Tibial nerve (tissue), 4 donors: Measurements from ENCODE around the gene NOC2L. TPM values are rescaled to one million over a fixed set of nuclear protein-coding genes. Genes with fewer than 3 reads are reported as not detected.

ENCODE experiments used
- DNase-seq, 2 donors: peaks; one replicate each; pipeline ENCODE4 v3.0.0-alpha.2; 2019; ENCODE audit warnings: low spot score in 2 of 2
- H3K27ac ChIP-seq, 4 donors: fragments of 200-600 bp; sonication (generic) in 3 of 4; one replicate each; pipeline ENCODE4 v1.5.1; 2017 to 2019; ENCODE audit warnings: mild to moderate bottlenecking in 1 of 4
- H3K27me3 ChIP-seq, 2 donors: fragments of 200-600 bp; sonication (generic) in 1 of 2; one replicate each; pipeline versions ENCODE4 v1.5.1 to v1.6.0; 2017 to 2019
- H3K36me3 ChIP-seq, 3 donors: fragments of 200-600 bp; sonication (generic); one replicate each; pipeline ENCODE4 v1.5.1; 2018 to 2019
- H3K4me1 ChIP-seq, 4 donors: fragments of 200-600 bp; sonication (generic) in 3 of 4; one replicate each; pipeline ENCODE4 v1.5.1; 2017 to 2019
- H3K4me3 ChIP-seq, 4 donors: fragments of 200-600 bp; sonication (generic) in 3 of 4; one replicate each; pipeline ENCODE4 v1.5.1; 2017 to 2019; ENCODE audit warnings: mild to moderate bottlenecking in 1 of 4, moderate library complexity in 1 of 4
- H3K9me3 ChIP-seq, 4 donors: fragments of 200-600 bp; sonication (generic) in 3 of 4; one replicate each; pipeline ENCODE4 v1.5.1; 2017 to 2019
- EP300 ChIP-seq, 2 donors: sonication (generic); formaldehyde crosslinking; IDR thresholded peaks; one replicate each; pipeline ENCODE4 v1.6.1; 2017; ENCODE audit warnings: antibody characterized with exemption in 2 of 2, mild to moderate bottlenecking in 1 of 2
- POLR2A ChIP-seq, 2 donors: fragments of 450-650 bp; IDR thresholded peaks; one replicate each; pipeline ENCODE4 v1.6.1; 2017; ENCODE audit warnings: antibody characterized with exemption in 2 of 2, mild to moderate bottlenecking in 2 of 2, moderate library complexity in 2 of 2
- WGBS, 2 donors: methylation state at CpG; one replicate each; pipeline ENCODE4 v1.1.5; 2018; 5-methylcytosine and 5-hydroxymethylcytosine counted together
- total RNA-seq, 4 donors: library from RNA; depleted of rRNA; stranded (reverse); fragments of >200 nt; gene quantifications; one replicate each; pipeline ENCODE4 v1.1.0, GENCODE V29; 2016
- TF ChIP-seq, protein P1 (sequence below), 5 experiments: fragments of 200-600 bp in 3 of 5; fragments of 450-650 bp in 2 of 5; sonication (generic) in 3 of 5; IDR thresholded peaks; one replicate each; pipeline ENCODE4 v1.5.1; 2016 to 2019; ENCODE audit warnings: antibody characterized with exemption in 5 of 5, mild to moderate bottlenecking in 3 of 5, moderate library complexity in 2 of 5

NOC2L gene
- total RNA-seq, 4 donors from 2014 or later, result 28.2 to 54.0 (median 46.4) TPM

DNA sequence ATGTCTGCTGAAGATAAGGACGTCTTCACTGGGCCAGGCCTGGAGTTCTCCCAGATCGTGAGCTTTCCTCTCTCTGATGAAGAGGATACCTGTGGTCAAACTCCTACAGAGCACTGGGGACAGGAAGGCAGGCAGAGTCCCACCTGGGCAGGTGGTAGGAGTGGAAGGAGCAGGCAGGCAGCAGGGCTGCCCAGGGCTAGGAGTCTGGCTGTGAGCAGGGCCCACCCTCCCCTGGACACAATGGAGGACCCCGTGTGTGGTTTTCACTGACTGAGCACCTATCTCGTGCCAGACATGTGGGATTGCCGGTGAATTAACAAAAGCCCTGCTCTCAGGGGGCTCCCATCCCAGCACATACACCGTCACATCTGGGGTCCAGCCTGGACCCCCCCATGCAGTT lies 40.2 kb downstream of the NOC2L start:
- WGBS, 2 donors, result 59 to 87% methylated on average over 3 to 6 of the region's 6 CpGs
- peaks cover 0 to 49% (median 22%) of the 10 kb centered on the region in 4 donors for H3K4me1 ChIP-seq
- no peak for TF ChIP-seq EP300 (IDR thresholded peaks at IDR 0.05)
- TF ChIP-seq, protein P1, sequence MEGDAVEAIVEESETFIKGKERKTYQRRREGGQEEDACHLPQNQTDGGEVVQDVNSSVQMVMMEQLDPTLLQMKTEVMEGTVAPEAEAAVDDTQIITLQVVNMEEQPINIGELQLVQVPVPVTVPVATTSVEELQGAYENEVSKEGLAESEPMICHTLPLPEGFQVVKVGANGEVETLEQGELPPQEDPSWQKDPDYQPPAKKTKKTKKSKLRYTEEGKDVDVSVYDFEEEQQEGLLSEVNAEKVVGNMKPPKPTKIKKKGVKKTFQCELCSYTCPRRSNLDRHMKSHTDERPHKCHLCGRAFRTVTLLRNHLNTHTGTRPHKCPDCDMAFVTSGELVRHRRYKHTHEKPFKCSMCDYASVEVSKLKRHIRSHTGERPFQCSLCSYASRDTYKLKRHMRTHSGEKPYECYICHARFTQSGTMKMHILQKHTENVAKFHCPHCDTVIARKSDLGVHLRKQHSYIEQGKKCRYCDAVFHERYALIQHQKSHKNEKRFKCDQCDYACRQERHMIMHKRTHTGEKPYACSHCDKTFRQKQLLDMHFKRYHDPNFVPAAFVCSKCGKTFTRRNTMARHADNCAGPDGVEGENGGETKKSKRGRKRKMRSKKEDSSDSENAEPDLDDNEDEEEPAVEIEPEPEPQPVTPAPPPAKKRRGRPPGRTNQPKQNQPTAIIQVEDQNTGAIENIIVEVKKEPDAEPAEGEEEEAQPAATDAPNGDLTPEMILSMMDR (IDR thresholded peaks at IDR 0.05), result no peak
- no peak overlapping the region for H3K4me3 ChIP-seq
- H3K27ac ChIP-seq, result no peak overlapping the region
- no peaks in the 10 kb centered on the region for H3K36me3 ChIP-seq
- no peak for DNase-seq
- H3K9me3 ChIP-seq, result no peaks in the 10 kb centered on the region
- peaks cover 0 to 86% of the 10 kb centered on the region in 2 donors for H3K27me3 ChIP-seq

DNA sequence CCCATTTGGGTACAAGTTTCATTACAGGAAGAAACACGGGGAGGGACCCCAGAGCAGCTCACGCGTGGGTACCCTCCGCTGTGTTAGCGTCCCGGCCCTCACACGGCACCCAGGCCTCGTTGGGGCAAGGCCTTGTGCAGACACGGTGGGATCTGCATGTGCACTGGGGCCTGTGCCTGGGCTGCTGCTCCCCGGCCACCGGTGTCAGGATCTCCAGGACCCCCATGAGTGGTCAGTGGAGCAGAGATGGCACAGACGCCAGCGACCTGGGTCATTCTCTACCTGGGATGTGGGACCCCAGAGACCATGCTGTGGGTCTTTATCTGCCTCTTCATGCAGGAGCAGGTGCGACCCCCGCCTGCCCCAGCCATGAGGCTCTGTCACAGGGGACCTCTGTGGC lies 40.7 kb downstream of the NOC2L start:
- WGBS, 2 donors, result 59 to 80% methylated on average over 1 to 11 of the region's 15 CpGs
- H3K27ac ChIP-seq, result no peak overlapping the region
- peaks cover 0 to 88% of the 10 kb centered on the region in 2 donors for H3K27me3 ChIP-seq
- H3K9me3 ChIP-seq, result no peaks in the 10 kb centered on the region
- DNase-seq, result no peak
- H3K36me3 ChIP-seq, result no peaks in the 10 kb centered on the region
- no peak overlapping the region for H3K4me3 ChIP-seq
- TF ChIP-seq, protein P1 (IDR thresholded peaks at IDR 0.05), result no peak
- TF ChIP-seq EP300 (IDR thresholded peaks at IDR 0.05) (no peak), POLR2A (IDR thresholded peaks at IDR 0.05) (no peak)
- H3K4me1 ChIP-seq, result peaks cover 0 to 45% (median 19%) of the 10 kb centered on the region in 4 donors

DNA sequence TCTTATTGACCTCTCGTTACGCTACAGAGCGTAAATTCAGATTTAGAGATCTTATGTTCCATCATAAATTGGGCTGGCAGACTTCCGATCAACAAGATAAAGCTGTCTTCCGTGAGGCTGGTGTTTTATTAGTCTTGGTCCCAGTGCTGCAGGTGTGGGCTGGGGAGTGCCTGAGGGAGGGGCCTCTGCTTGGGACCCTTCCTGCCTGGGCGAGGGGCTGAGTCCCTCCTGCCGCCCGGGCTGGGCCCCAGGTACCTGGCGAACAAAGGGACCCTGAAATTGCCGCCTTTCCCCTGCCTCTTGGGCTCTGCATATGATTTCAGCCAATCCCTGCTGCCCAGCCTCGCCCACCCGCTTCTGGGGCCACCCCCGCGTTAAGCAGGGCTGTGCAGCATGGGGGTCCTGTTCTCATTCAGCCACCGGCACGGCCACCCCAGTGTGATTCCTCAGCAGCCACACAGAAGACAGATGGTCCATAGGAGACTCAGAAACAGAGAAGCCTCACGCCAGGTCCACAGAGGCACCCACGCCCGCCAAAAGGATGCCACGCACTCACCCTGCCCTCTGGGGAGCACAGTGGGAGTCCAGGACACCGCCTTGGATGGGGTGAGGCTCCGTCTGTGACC lies 41.5 kb downstream of the NOC2L start:
- H3K27me3 ChIP-seq, result peaks cover 0 to 88% of the 10 kb centered on the region in 2 donors
- H3K36me3 ChIP-seq, result no peaks in the 10 kb centered on the region
- H3K4me1 ChIP-seq, result peaks cover 0 to 37% (median 16%) of the 10 kb centered on the region in 4 donors
- H3K9me3 ChIP-seq, result no peaks in the 10 kb centered on the region
- TF ChIP-seq EP300 (IDR thresholded peaks at IDR 0.05), result no peak
- TF ChIP-seq, protein P1 (IDR thresholded peaks at IDR 0.05), result no peak
- TF ChIP-seq POLR2A (IDR thresholded peaks at IDR 0.05), result no peak
- H3K4me3 ChIP-seq, result no peak overlapping the region
- no peak for DNase-seq
- WGBS, 2 donors, result 50 to 67% methylated on average over 13 to 21 of the region's 22 CpGs
- H3K27ac ChIP-seq, result no peak overlapping the region

DNA sequence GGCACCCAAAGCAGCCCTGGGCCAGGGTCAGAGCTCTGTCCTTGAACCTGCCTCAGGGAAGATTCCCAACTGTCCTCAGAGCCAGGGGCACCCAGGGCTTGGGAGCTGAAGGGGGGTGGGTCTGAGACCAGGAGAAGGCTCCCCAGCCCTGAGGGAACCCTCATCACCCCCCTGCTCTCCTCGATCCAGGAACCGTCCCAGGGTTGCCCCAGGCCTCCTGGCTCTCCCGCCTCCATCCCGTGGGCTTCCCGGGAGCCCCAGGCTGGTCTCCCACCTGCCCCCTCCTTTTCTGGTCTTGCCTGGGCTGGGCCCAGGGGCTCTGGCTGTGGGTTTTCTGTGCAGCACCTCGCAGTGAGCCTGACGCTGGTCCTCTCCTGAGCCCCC lies 42.0 kb downstream of the NOC2L start:
- Histone ChIP-seq H3K27ac (no peak overlapping the region), H3K4me3 (no peak overlapping the region), H3K36me3 (no peaks in the 10 kb centered on the region), H3K27me3 (peaks cover 0 to 86% of the 10 kb centered on the region in 2 donors), H3K4me1 (peaks cover 0 to 35% (median 16%) of the 10 kb centered on the region in 4 donors), H3K9me3 (no peaks in the 10 kb centered on the region)
- TF ChIP-seq EP300 (IDR thresholded peaks at IDR 0.05) (no peak), POLR2A (IDR thresholded peaks at IDR 0.05) (no peak)
- TF ChIP-seq, protein P1 (IDR thresholded peaks at IDR 0.05), result no peak
- 12 to 43% methylated on average over 7 of the region's 7 CpGs for WGBS, 2 donors
- no peak for DNase-seq

DNA sequence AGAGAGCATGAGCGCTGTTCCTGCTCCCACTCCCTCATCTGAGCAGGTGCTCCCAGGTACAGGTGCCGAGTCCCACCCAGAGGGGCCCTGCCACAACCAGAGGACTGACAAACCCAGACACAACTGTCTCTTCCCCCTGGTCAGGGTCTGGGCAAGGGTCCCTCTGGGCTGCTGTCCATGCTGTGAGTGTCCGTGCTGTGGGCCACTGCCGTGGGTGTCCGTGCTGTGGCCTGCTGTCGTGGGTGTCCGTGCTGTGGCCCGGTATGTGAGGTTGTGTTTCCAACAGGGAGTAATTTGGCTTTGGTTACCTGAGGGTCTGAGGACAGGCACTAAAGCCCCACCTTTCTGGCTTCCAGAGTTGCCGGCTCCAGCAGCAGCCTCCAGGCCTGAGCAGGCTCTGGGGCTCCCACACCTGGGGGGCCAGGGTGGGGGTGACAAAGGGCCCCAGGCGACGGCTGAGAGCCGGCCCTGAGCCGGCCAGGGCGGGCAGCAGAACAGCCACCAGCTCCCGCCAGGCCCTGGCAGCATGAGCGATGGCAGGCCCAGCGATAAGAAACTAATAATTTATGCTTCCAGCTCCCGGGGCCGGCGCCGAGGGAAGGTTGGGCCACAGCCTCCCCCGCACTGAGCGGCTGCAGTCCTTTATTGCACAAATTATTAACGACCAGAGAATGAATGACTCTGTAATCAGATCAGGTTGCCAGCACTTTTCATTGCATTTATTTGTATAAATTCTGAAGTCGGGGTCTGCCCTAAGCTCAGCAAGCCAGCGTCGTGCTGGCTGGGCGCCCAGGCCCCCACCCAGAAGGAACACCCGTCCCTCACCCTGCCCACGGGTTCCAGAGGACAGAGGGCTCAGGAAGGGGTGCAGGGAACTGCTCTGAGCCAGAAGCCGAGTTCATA lies 42.6 kb downstream of the NOC2L start:
- H3K4me3 ChIP-seq, result no peak overlapping the region
- no peak for DNase-seq
- H3K4me1 ChIP-seq, result peaks cover 0 to 29% (median 16%) of the 10 kb centered on the region in 4 donors
- 19 to 25% methylated on average over 17 to 27 of the region's 31 CpGs for WGBS, 2 donors
- no peak for TF ChIP-seq POLR2A (IDR thresholded peaks at IDR 0.05)
- no peak for TF ChIP-seq EP300 (IDR thresholded peaks at IDR 0.05)
- TF ChIP-seq, protein P1 (IDR thresholded peaks at IDR 0.05), result no peak
- no peak overlapping the region for H3K27ac ChIP-seq
- no peaks in the 10 kb centered on the region for H3K9me3 ChIP-seq
- peaks cover 0 to 86% of the 10 kb centered on the region in 2 donors for H3K27me3 ChIP-seq
- no peaks in the 10 kb centered on the region for H3K36me3 ChIP-seq
